GM12872 (cell line): Measurements from ENCODE around the gene SMAD7.

ENCODE experiments used
- CTCF ChIP-seq: IDR thresholded peaks from 3 replicates; pipeline ENCODE4 v1.5.1; 2011; ENCODE audit warnings: low read depth, mild to moderate bottlenecking, low read length, moderate library complexity; ENCODE audit not compliant: insufficient read depth

SMAD7 gene

GRCh38 chr18:48910972-48911545, 39.7 kb downstream of the SMAD7 start:
- no peak for TF ChIP-seq CTCF

- no peak for TF ChIP-seq CTCF
Observed at GRCh38 chr18:48909721-48910120, 41.0 kb downstream of the SMAD7 start.

- TF ChIP-seq CTCF: no peak
Observed at GRCh38 chr18:48908916-48909315, 41.8 kb downstream of the SMAD7 start.

- TF ChIP-seq CTCF: no peak
Observed at GRCh38 chr18:48905513-48905912, 45.3 kb downstream of the SMAD7 start.

- TF ChIP-seq CTCF: no peak
Observed at GRCh38 chr18:48904847-48905394, 45.8 kb downstream of the SMAD7 start.

GRCh38 chr18:48904091-48904490, 46.7 kb downstream of the SMAD7 start:
- no peak for TF ChIP-seq CTCF

GRCh38 chr18:48902856-48903601, 47.7 kb downstream of the SMAD7 start:
- TF ChIP-seq CTCF: no peak
